ENCODE data around the gene PRKCA.

PRKCA gene

DNA sequence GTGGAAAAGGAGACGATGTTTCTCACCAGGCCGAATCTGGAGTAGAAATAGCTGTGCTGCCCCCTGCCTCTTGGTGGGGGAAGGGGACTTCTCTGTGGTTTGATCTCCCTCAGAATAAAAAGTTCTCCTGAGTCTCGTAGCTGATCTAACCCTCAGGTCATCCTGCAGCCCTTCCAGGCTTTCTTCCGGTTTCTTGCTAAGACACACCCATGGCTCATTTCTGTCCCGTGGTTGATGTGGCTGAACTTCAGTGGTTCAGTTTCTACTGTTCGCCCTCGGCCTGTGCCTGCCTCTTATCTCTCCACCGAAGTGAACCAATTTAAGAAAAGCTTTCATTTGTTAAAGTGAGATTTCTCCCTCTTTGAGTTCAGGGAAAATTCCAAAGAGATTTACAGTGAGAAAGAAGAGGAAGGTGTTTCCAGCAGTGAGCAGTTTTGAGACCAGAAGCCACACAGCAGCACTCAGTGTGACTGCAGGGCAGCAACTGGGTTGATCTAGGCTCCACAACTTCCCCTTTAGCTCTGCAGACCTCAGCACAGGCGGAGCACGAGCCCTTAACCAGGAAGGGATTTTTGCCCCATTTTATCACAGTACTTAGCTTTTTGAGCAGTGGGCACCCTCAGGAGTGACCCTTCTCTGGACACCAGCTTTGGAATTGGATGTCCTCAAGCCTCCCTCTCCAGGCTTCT is 497.6 kb downstream of the PRKCA start:
- CTCF ChIA-PET, result no interaction called here
- POLR2A ChIA-PET, result no interaction called here
- no peak for TF ChIP-seq CTCF (IDR thresholded peaks at IDR 0.05; ENCODE audit: insufficient read depth, low read length, missing control alignments)
- no peak overlapping the region for H3K4me3 ChIP-seq (ENCODE audit: low read depth, low read length)
- no peak for DNase-seq (ENCODE audit: low read depth, low spot score)

DNA sequence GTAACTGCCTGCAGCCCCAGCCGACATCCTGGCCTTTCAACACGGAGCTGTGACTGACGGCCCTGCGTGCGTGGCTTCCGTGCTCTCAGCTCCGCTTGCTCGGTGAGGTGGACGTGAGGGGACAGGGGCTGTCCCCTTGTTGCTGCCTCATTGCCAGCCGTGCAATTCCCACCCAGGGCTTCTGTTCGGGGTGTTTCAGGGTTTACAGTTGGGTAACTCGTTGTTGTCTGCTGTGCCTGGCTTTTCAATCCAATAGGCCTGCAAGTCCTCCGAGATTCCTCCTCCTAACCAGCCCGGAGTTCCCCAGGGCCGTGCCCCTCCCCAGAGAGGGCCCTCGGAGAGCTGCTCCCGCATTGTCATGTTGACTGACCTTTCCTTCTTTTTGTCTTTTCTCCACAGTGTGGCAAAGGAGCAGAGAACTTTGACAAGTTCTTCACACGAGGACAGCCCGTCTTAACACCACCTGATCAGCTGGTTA is 501.1 kb downstream of the PRKCA start:
- ChIA-PET CTCF (no interaction called here), POLR2A (no interaction called here)
- no peak overlapping the region for H3K4me3 ChIP-seq (ENCODE audit: low read depth, low read length)
- no peak for DNase-seq (ENCODE audit: low read depth, low spot score)
- TF ChIP-seq CTCF (IDR thresholded peaks at IDR 0.05; ENCODE audit: insufficient read depth, low read length, missing control alignments), result no peak

- ChIA-PET POLR2A (no interaction called here), CTCF (no interaction called here)
- H3K4me3 ChIP-seq (ENCODE audit: low read depth, low read length), result no peak overlapping the region
- DNase-seq (ENCODE audit: low read depth, low spot score), result no peak
- no peak for TF ChIP-seq CTCF (IDR thresholded peaks at IDR 0.05; ENCODE audit: insufficient read depth, low read length, missing control alignments)
Observed at GRCh38 chr17:66805567-66805966, 503.2 kb downstream of the PRKCA start.

- DNase-seq (ENCODE audit: low read depth, low spot score), result no peak
- ChIA-PET POLR2A (no interaction called here), CTCF (no interaction called here)
- no peak for TF ChIP-seq CTCF (IDR thresholded peaks at IDR 0.05; ENCODE audit: insufficient read depth, low read length, missing control alignments)
- no peak overlapping the region for H3K4me3 ChIP-seq (ENCODE audit: low read depth, low read length)
Observed at GRCh38 chr17:66807182-66807581, 504.8 kb downstream of the PRKCA start.

DNA sequence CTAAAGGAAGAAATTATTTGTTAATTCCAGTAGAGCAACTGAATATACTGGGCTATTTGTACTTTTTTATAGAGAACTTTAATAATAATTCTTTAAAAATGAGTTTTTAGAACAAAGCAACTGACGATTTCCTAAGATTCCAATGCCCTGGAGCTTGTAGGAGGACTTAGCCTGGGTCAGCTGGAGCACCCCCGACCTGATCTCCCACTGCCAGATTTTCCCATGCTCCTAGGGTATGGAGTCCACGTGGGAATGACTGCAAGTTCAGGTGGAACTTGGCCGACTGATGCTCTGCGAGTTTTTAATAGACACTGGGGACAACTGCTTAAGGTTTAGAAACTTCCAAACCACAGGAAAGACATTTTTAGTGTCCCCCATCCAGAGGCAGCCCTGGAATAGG is 507.0 kb downstream of the PRKCA start:
- no peak for DNase-seq (ENCODE audit: low read depth, low spot score)
- ChIA-PET CTCF (no interaction called here), POLR2A (no interaction called here)
- no peak for TF ChIP-seq CTCF (IDR thresholded peaks at IDR 0.05; ENCODE audit: insufficient read depth, low read length, missing control alignments)
- H3K4me3 ChIP-seq (ENCODE audit: low read depth, low read length), result no peak overlapping the region

GRCh38 chr17:66810951-66811682 is 508.7 kb downstream of the PRKCA start:
- TF ChIP-seq CTCF (IDR thresholded peaks at IDR 0.05; ENCODE audit: insufficient read depth, low read length, missing control alignments), result no peak
- DNase-seq (ENCODE audit: low read depth, low spot score), result no peak
- POLR2A ChIA-PET, result no interaction called here
- CTCF ChIA-PET, result no interaction called here
- H3K4me3 ChIP-seq (ENCODE audit: low read depth, low read length), result no peak overlapping the region
